Gastroesophageal sphincter (tissue), 4 donors: Measurements from ENCODE around the gene WDR27. TPM values are rescaled to one million over a fixed set of nuclear protein-coding genes. Genes with fewer than 3 reads are reported as not detected.

ENCODE experiments used
- ATAC-seq: fragments of 150-250 bp; one replicate; pipeline ENCODE4 v1.9.1; 2016; ENCODE audit warnings: mild to moderate bottlenecking, moderate library complexity
- H3K27ac ChIP-seq, 4 donors: fragments of 200-600 bp; sonication (generic) in 3 of 4; 1 replicate in 3 of 4; 2 replicates in 1 of 4; pipeline ENCODE4 v1.5.1; 2016 to 2019
- H3K27me3 ChIP-seq: fragments of 200-600 bp; sonication (generic); one replicate; pipeline ENCODE4 v1.5.1; 2019
- H3K36me3 ChIP-seq, 2 donors: fragments of 200-600 bp; sonication (generic); one replicate each; pipeline ENCODE4 v1.5.1; 2019; ENCODE audit warnings: control low read depth in 1 of 2
- H3K4me1 ChIP-seq, 3 donors: fragments of 200-600 bp; sonication (generic); 1 replicate in 2 of 3; 2 replicates in 1 of 3; pipeline ENCODE4 v1.5.1; 2016 to 2019; ENCODE audit warnings: control low read depth in 2 of 3
- H3K4me3 ChIP-seq, 2 donors: fragments of 200-600 bp; sonication (generic); one replicate each; pipeline ENCODE4 v1.5.1; 2019; ENCODE audit warnings: mild to moderate bottlenecking in 1 of 2, moderate library complexity in 1 of 2
- H3K9me3 ChIP-seq, 3 donors: fragments of 200-600 bp; sonication (generic); one replicate each; pipeline ENCODE4 v1.5.1; 2017 to 2019; ENCODE audit warnings: control low read depth in 2 of 3
- EP300 ChIP-seq: sonication (generic); formaldehyde crosslinking; IDR thresholded peaks from one replicate; pipeline ENCODE4 v1.6.1; 2017; ENCODE audit warnings: antibody characterized with exemption, mild to moderate bottlenecking
- POLR2A ChIP-seq, 2 donors: fragments of 450-650 bp; IDR thresholded peaks; one replicate each; pipeline ENCODE4 v1.6.1; 2017; ENCODE audit warnings: antibody characterized with exemption in 2 of 2, mild to moderate bottlenecking in 2 of 2, moderate library complexity in 1 of 2
- POLR2AphosphoS5 ChIP-seq: sonication (generic); formaldehyde crosslinking; IDR thresholded peaks from one replicate; pipeline ENCODE4 v1.6.1; 2017; ENCODE audit warnings: antibody characterized with exemption
- WGBS, 2 donors: methylation state at CpG; one replicate each; pipeline ENCODE4 v1.1.5; 2018; ENCODE audit warnings: low coverage in 1 of 2; 5-methylcytosine and 5-hydroxymethylcytosine counted together
- total RNA-seq, 4 donors: library from RNA; depleted of rRNA; stranded (reverse); fragments of >200 nt; gene quantifications; one replicate each; pipeline ENCODE4 v1.1.0, GENCODE V29; 2016
- TF ChIP-seq, protein P1 (sequence below), 4 experiments: fragments of 200-600 bp in 2 of 4; fragments of 450-650 bp in 2 of 4; sonication (generic) in 1 of 4; IDR thresholded peaks; one replicate each; pipeline ENCODE4 v1.5.1; 2017 to 2019; ENCODE audit warnings: antibody characterized with exemption in 4 of 4, mild to moderate bottlenecking in 2 of 4, moderate library complexity in 2 of 4

The WDR27 gene
- total RNA-seq, 4 donors from 2014 or later, result 10.0 to 35.0 (median 20.7) TPM

GRCh38 chr6:169542491-169542890 is 159.3 kb downstream of the WDR27 start:
- Histone ChIP-seq H3K27me3 (no peaks in the 10 kb centered on the region), H3K4me3 (no peak overlapping the region), H3K36me3 (no peaks in the 10 kb centered on the region), H3K9me3 (peaks cover 0 to 2% (median 0%) of the 10 kb centered on the region in 3 donors), H3K27ac (no peak overlapping the region), H3K4me1 (no peaks in the 10 kb centered on the region)
- ATAC-seq, result no peak
- WGBS, 2 donors, result 85 to 91% methylated on average over 1 of the region's 1 CpG
- no peak for TF ChIP-seq POLR2AphosphoS5
- TF ChIP-seq POLR2A (IDR thresholded peaks at IDR 0.05), result no peak
- TF ChIP-seq, protein P1, sequence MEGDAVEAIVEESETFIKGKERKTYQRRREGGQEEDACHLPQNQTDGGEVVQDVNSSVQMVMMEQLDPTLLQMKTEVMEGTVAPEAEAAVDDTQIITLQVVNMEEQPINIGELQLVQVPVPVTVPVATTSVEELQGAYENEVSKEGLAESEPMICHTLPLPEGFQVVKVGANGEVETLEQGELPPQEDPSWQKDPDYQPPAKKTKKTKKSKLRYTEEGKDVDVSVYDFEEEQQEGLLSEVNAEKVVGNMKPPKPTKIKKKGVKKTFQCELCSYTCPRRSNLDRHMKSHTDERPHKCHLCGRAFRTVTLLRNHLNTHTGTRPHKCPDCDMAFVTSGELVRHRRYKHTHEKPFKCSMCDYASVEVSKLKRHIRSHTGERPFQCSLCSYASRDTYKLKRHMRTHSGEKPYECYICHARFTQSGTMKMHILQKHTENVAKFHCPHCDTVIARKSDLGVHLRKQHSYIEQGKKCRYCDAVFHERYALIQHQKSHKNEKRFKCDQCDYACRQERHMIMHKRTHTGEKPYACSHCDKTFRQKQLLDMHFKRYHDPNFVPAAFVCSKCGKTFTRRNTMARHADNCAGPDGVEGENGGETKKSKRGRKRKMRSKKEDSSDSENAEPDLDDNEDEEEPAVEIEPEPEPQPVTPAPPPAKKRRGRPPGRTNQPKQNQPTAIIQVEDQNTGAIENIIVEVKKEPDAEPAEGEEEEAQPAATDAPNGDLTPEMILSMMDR (IDR thresholded peaks at IDR 0.05), result no peak
- TF ChIP-seq EP300, result no peak

GRCh38 chr6:169539176-169539897 is 162.5 kb downstream of the WDR27 start:
- Histone ChIP-seq H3K9me3 (peaks cover 0 to 20% (median 0%) of the 10 kb centered on the region in 3 donors), H3K4me3 (no peak overlapping the region), H3K4me1 (no peaks in the 10 kb centered on the region), H3K27me3 (no peaks in the 10 kb centered on the region), H3K27ac (no peak overlapping the region), H3K36me3 (no peaks in the 10 kb centered on the region)
- TF ChIP-seq, protein P1 (IDR thresholded peaks at IDR 0.05), result no peak
- TF ChIP-seq POLR2AphosphoS5 (no peak), POLR2A (IDR thresholded peaks at IDR 0.05) (no peak), EP300 (no peak)
- ATAC-seq, result no peak
- 66% methylated on average over 4 to 5 of the region's 5 CpGs for WGBS, 2 donors

DNA sequence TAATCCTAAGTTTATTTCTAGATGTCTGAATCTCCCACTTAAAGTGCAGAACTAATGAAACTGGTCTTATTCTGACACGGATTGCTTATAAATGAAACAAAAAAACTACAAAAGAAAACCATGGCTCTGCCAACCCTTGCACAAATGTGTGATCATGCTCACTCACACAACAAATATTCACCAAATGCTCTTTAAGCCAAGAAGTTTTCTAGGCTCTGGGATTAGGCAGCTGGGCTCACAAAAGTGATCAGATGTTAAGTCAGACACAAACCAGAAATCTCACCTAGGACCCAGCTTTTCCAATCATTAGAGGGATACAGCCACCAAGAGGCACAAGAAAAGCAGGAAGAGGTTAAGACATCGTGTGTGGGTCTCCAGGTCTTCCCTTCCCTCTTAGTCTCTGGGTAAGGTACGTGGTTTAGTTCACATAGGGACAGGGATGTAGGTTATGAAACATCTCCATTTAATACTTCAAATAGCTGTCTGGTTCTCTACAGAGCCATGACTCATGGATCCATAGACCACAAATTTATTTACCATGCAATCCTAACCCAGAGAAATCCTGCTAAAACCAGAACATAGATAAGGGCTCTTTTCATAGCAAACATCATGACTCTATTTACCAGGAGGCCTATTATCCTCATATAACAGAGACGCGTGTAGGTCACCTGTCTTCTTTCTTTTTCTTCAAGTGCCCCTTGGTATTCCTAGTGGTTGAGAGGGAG is 165.2 kb downstream of the WDR27 start:
- TF ChIP-seq EP300 (no peak), POLR2A (IDR thresholded peaks at IDR 0.05) (no peak), POLR2AphosphoS5 (no peak)
- TF ChIP-seq, protein P1 (IDR thresholded peaks at IDR 0.05), result no peak
- ATAC-seq, result no peak
- WGBS, 2 donors, result 81 to 94% methylated on average over 4 to 5 of the region's 5 CpGs
- Histone ChIP-seq H3K9me3 (peaks cover 0 to 33% (median 0%) of the 10 kb centered on the region in 3 donors), H3K4me3 (no peak overlapping the region), H3K4me1 (no peaks in the 10 kb centered on the region), H3K36me3 (no peaks in the 10 kb centered on the region), H3K27ac (no peak overlapping the region), H3K27me3 (no peaks in the 10 kb centered on the region)

GRCh38 chr6:169534039-169534421 is 167.8 kb downstream of the WDR27 start:
- TF ChIP-seq POLR2A (IDR thresholded peaks at IDR 0.05) (no peak), EP300 (no peak)
- TF ChIP-seq, protein P1 (IDR thresholded peaks at IDR 0.05), result no peak
- H3K27ac ChIP-seq, result no peak overlapping the region
- peaks cover 6 to 23% (median 7%) of the 10 kb centered on the region in 3 donors for H3K4me1 ChIP-seq
- no peak overlapping the region for H3K4me3 ChIP-seq
- WGBS, 2 donors, result 86 to 94% methylated on average over 2 of the region's 3 CpGs
- no peaks in the 10 kb centered on the region for H3K27me3 ChIP-seq
- H3K9me3 ChIP-seq, result peaks cover 0 to 33% (median 0%) of the 10 kb centered on the region in 3 donors
- no peaks in the 10 kb centered on the region for H3K36me3 ChIP-seq
- no peak for ATAC-seq
